MV-4-11 (cell line): Measurements from ENCODE around the gene FAM13C.

Source experiments
- DNase-seq: peaks from one replicate; lab custom pipeline; 2025; lab: John Stamatoyannopoulos, UW

FAM13C gene

GRCh38 chr10:59361663-59362143 lies 646 bp downstream of the FAM13C start:
- DNase-seq = no peak

GRCh38 chr10:59360605-59361405 lies 1.5 kb downstream of the FAM13C start:
- no peak for DNase-seq

DNA sequence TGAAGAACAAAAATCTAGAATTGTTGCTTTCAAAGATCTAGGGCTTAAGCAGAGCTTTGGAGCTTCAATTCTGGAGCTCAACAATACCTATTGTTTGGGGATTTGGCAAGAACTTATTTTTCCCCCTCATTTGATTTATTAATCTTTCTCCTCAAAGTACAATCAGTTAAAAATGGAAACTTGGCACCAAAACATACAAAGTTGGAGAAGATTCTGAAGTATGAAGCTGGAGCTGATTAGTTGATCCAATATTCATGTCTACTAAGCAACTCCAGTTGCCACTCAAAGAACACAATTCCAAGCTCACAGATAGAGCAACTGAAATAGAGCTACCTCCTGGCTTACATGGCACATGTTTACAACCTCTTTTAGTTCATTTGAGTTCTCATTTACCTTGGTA lies 3.8 kb downstream of the FAM13C start:
- DNase-seq = no peak

- no peak for DNase-seq
Measured at GRCh38 chr10:59354434-59354833, 7.9 kb downstream of the FAM13C start.

- no peak for DNase-seq
Measured at GRCh38 chr10:59350558-59350957, 11.8 kb downstream of the FAM13C start.

DNA sequence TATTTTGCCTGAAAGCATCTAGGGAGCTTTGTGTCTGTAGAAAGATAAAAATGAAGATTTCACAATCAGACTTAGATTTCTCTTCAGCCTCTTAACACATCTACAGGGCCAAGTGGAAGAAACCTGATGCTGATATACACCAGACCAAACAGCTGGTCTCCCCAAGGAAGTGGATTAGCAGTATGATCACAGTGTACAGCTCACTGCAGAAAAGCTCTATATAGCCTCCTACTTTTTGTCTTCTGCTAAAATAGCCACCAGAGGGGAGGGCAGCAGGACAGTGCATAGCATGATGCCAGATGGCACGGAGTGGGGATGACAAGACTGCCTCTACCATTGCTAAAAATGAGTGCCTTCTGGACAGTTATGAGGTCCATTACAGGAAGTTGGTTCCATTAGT lies 16.0 kb downstream of the FAM13C start:
- no peak for DNase-seq

DNA sequence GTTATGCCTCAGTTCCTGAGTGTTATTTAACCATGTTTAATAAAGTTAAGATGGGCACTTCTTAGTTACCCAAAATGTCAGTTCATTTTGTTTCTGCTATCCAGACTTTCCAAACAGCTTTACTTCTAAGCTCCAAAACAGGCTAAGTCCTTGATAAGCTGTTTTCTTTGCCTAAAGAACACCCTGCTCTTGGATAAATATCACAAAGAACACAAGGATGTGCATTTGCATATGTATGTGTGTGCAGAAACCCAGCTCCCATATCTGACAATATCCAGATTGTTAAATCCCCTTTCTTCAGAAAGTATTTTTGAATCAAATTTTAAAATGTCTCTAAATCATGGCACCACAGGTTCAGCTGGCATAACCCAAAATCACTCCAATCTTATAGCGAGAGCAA lies 19.6 kb downstream of the FAM13C start:
- DNase-seq = no peak

DNA sequence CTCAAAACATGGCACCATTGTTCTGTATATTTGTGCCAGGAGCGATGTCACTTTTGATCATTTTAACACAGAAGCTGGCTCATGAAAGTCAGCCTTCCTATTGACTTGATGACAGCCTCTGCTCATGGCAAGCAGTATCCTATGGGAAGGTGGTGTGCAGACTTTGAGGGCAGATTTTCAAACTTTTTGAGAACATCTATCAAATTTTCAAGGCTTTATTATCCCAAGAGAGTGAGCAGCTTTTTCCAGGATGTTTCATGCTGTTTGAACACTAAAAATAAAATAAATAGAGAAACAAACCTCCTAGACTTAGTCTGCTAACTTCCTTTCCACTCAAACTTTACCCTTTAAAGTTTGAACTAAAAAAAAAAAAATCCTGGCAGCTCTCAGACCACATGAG lies 20.3 kb downstream of the FAM13C start:
- DNase-seq = no peak

DNA sequence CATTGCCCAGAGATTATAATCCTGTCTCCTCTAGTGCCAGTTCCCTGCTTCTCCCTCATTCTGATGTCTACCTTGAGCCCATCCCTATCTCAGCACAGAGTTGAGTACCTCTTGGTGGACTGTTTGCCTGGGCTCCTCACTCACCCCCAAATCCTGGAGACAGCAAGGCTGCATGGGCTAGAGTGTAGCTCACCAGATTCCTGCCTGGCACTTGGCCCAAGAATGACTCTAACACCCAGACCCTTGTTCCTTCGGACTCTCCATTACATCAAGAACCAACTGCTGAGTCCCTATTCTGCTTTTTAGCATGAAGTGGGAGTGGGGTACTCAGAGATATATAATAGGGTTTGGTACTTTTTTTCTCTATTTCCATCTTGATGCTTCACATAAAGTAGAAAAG lies 22.1 kb downstream of the FAM13C start:
- no peak for DNase-seq

DNA sequence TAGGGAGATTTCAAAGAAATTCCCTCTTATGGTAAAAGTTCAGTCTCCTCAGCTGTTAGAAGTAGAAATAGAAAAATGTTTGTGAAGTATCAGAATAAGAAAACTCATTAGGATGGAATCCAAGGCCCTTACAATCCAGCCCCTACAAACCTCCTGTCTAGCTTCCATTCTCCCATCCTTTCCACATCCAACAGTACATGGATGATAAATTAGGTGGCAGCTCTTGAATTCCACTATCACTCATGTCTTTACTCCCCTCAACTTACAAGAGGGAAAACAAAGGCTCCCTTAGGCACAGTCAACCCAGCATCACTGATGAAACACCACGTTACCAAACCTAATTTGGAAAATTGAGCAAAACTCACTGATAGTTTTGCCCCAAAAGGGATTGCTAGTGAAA lies 23.0 kb downstream of the FAM13C start:
- DNase-seq = no peak

DNA sequence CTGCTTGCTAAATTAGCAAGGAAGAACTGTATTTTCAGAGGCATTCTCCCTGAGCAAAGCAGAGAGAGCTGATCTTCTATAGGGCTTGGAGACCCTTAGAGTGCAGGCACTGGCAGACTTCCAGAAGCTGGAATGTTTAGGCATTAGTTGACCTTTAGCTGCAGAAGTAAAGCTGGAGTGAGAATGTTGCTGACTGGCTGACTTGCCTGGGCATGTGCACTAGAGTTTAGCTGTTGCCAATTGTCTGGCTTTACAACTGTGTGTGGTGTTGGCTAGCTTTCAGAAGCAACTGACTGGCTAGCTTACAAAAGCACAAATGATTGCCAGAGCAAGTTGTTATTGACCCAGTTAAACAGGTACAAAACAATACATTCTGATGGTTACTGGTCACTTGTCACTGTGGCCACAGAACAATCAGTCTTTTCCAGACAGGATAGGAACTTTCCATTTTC lies 25.1 kb downstream of the FAM13C start:
- no peak for DNase-seq

GRCh38 chr10:59336632-59337031 lies 25.7 kb downstream of the FAM13C start:
- DNase-seq = no peak

DNA sequence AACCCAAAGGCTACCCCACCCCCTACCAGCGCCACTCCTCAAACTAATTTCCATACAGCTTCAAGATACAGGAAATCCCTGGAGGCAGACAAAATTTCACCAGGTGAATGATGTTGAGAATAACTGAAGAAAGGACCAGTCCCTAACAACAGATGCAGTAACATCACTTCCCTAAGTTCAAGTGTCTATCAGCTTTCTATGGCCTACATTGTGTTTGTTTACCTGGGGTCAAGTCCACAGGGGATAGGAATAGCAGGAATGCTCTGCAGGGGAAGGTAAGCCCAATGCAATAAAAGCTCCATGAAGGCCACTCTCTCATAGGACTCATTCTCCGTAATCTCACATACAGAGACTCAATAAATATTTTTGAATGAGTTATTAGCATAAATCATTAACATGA lies 26.9 kb downstream of the FAM13C start:
- DNase-seq = no peak

DNA sequence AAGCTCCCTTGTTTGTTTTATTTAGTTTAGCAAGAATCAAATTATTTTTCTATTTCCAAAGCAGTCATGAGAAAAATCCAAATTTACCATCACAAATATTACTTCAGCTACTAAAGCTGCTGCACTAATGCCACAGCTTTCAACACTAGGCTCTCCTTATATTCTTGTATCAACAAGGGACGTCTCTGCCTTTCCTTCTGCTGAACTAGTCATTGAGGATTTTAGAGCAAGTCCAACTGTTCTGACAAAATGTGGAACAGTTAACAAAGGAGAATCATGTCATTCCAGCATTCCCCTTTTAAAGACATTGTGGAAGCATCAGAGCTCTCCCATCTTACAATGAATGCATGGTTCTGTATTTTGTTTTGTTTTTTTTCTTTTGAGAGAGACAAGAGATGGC lies 28.6 kb downstream of the FAM13C start:
- no peak for DNase-seq

GRCh38 chr10:59332581-59332980 lies 29.8 kb downstream of the FAM13C start:
- DNase-seq = no peak

DNA sequence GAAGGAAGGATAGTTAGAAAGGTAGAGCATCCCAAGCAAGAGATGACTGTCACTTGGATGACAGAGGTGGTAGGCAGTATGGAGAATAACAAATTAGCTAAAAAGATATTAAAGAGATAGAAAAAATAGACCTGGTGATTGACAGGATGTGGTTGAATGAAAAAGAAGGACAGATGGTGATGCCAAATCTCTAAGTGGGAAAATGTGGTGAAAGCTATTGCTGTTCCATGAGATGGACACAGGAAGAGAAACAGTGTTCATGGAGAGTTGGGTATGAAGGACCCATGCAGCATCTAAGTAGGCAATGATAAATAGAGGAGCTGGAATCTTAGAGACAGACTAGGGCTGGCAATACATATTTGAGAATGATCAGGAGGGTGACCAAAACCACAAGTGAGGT lies 30.7 kb downstream of the FAM13C start:
- DNase-seq = no peak

DNA sequence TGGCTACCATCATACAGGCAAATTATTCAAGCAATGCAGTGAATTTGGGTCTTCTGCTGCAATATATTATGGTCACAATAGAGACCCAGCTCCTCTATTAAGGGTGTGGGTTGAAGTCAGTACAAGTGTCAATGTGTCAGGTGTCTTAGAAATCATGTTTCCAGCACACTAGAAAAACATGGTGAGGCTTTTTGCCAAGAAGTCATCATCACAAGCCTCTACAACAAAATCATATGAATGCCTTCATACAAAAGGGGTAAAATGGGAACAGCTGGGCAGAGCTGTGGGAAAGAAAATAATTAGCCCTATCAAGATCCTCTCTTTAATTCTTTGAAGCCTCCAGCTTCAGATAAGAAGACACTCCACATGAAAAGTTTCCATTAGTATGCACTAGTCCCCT lies 37.2 kb downstream of the FAM13C start:
- DNase-seq = no peak

DNA sequence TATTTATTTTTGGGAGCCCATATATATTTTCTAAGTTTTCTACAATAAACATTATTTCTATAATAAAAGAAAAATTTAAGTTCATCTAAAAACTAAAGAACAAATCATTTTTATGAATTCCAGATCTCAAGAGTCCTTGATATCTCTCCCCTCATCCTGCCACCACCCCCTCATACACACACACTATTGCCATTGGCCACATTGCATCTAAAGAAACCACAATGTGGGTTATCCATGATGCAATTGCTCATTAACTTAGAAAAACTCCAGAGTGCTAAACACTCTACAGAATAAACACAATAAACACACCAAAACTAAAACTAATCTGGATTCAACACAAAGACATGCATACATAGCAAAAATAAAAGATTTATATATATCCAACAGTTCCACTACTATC lies 37.8 kb downstream of the FAM13C start:
- DNase-seq = no peak

DNA sequence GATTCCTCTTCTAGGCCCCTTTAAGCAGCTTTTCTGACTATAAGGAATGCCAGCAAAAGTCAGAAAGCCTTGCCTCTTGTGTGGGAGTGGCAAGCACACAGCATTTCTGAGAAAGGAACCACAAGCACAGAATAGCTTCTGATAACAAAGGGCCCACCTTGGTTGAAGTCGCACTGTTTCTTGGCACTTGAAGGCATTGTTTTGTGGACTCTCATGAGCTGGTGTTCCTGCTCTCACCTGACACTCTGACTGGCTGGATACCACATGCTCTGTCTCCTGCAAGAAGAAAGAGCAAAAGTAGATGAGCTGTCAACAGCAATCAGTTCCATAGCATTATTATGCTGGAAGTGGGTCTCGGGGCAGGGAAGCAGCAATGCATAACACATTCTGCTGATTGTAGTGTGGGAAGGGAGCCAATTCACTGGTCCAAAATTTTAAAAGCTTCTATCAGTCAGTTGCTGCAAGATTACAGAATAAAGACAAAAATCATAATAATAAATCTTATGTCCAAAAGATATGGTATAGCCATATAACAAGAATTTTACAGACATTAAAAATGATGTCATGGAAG lies 38.4 kb downstream of the FAM13C start:
- DNase-seq = no peak

- no peak for DNase-seq
Measured at GRCh38 chr10:59323036-59323459, 39.3 kb downstream of the FAM13C start.

GRCh38 chr10:59322131-59322530 lies 40.2 kb downstream of the FAM13C start:
- no peak for DNase-seq

DNA sequence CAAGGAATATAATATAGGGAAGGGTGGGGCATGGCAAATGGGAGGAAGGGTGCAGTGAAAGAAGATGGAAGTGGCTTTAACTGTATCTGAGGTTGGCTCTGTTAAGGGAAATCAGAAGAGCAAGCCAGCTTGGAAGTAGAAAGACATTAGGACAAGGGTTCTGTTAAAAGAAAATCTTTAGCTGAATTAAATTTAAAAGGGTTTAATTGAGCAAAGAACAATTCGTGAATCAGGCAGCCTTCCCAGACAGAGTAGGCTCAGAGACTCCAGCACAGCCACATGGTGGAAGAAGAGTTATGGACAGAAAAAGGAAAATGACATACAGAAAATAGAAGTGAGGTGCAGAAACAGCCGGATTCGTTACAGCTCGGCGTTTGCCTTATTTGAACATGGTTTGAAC lies 42.0 kb downstream of the FAM13C start:
- DNase-seq = no peak

- no peak for DNase-seq
Measured at GRCh38 chr10:59319854-59320253, 42.5 kb downstream of the FAM13C start.

- DNase-seq = no peak
Measured at GRCh38 chr10:59317066-59317465, 45.3 kb downstream of the FAM13C start.
